ENCODE measurements around the gene MMP13.

DNA sequence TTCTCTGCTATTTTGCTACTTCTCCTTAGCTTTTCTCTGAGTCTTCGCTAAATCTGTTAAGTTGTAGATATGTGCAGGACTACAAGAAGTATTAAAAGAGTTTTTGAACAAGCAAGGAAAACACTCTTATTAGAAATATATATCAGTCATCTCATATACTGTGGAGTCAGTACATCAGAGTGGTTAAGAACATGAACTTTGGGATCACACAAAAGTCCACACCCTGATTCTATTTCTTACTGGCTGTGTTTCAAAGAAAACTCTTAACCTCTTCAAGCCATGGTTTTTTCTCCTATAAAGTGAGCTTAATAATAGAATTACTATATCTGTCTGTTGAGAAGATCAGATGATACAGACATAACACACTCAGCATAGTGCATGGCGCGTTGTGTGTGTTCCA, 29.5 kb downstream of the MMP13 start:
- TF ChIP-seq RAD21 (conservative IDR thresholded peaks at IDR 0.05 in 1 of 2, IDR thresholded peaks at IDR 0.05 in 1 of 2): no peak
- no peak for TF ChIP-seq CTCF (IDR thresholded peaks at IDR 0.05)
- TF ChIP-seq, protein P1, sequence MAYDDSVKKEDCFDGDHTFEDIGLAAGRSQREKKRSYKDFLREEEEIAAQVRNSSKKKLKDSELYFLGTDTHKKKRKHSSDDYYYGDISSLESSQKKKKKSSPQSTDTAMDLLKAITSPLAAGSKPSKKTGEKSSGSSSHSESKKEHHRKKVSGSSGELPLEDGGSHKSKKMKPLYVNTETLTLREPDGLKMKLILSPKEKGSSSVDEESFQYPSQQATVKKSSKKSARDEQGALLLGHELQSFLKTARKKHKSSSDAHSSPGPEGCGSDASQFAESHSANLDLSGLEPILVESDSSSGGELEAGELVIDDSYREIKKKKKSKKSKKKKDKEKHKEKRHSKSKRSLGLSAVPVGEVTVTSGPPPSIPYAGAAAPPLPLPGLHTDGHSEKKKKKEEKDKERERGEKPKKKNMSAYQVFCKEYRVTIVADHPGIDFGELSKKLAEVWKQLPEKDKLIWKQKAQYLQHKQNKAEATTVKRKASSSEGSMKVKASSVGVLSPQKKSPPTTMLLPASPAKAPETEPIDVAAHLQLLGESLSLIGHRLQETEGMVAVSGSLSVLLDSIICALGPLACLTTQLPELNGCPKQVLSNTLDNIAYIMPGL (CRISPR knock-in tag; IDR thresholded peaks at IDR 0.05; ENCODE audit: borderline replicate concordance): no peak
- no peak for TF ChIP-seq POLR2A (IDR thresholded peaks at IDR 0.05; ENCODE audit: low read length)
- TF ChIP-seq JUNB (IDR thresholded peaks at IDR 0.05): no peak
- TF ChIP-seq MYC (IDR thresholded peaks at IDR 0.05; ENCODE audit: borderline replicate concordance, low read length): no peak
- no peak for TF ChIP-seq EP300 (IDR thresholded peaks at IDR 0.05)
- TF ChIP-seq KDM1A (IDR thresholded peaks at IDR 0.05; ENCODE audit: low read depth): no peak
- no peak for TF ChIP-seq BCL3 (IDR thresholded peaks at IDR 0.05)
- TF ChIP-seq ZFP36 (IDR thresholded peaks at IDR 0.05; ENCODE audit: borderline replicate concordance, partially characterized antibody): no peak
- no peak for TF ChIP-seq CEBPB (IDR thresholded peaks at IDR 0.05)
- TF ChIP-seq HOXA7 (CRISPR knock-in tag; IDR thresholded peaks at IDR 0.05): no peak
- no peak for TF ChIP-seq SREBF2 (IDR thresholded peaks at IDR 0.05)
